ENCODE measurements around the gene TRIM17. TPM values are rescaled to one million over a fixed set of nuclear protein-coding genes. Genes with fewer than 3 reads are reported as not detected.

The TRIM17 gene
- total and polyA plus RNA-seq, 2 of the 13 experiments (the other 11 are each of a cell fraction or from before 2014, with no cell fraction given), result 0.32 to 0.64 TPM

DNA sequence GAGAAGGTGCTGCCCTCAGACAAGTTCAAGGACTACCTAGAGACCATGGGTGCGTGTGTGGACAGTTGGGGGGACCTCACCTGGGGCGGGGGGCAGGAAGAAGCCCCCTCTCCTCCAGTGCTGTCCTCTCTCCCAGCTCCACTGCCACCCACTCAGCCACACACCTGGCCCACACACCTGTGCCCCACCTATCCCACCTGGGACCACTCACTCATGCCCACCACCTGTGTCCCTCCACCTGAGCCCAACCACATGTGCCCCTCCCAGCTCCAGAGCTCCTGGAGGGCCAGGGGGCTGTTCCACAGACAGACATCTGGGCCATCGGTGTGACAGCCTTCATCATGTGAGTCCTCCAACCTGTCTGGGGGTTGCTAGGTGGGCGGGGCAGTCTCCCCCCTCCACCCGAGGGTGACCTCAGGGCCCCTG lies 39.0 kb downstream of the TRIM17 start:
- WGBS (ENCODE audit: low lambda C conversion rate), result 100% methylated on average over 1 of the region's 5 CpGs
- Histone ChIP-seq H3K4me3 (replicated peaks in 1 of 3; ENCODE audit: insufficient read depth in 1 of 3, low read depth in 2 of 3, low read length in 3 of 3) (no peak overlapping the region), H3K4me1 (ENCODE audit: insufficient read depth, low read length) (0 out of 2 replicates have a peak, but pooled peaks cover 2% of the 10 kb centered on the region), H3K9me3 (ENCODE audit: low read length) (no peaks in the 10 kb centered on the region), H3K79me2 (ENCODE audit: insufficient read depth, low read length) (no peaks in the 10 kb centered on the region), H2AFZ (ENCODE audit: low read length) (no peak overlapping the region), H3K4me2 (ENCODE audit: low read depth, low read length) (no peak overlapping the region), H3K36me3 (replicated peaks in 1 of 2; ENCODE audit: control insufficient read depth in 1 of 2, insufficient read depth in 2 of 2, low read length in 2 of 2) (no peaks in the 10 kb centered on the region), H3K27ac (ENCODE audit: extremely low read length, insufficient read depth, low read length) (no peak overlapping the region), H3K27me3 (ENCODE audit: control insufficient read depth in 1 of 2, insufficient read depth in 2 of 2, low read length in 2 of 2) (no peaks in the 10 kb centered on the region; a peak in 2 of 5 replicates), H3K9ac (ENCODE audit: insufficient read depth, low read depth, low read length) (no peak overlapping the region), H4K20me1 (ENCODE audit: insufficient read depth, low read length) (no peaks in the 10 kb centered on the region)
- ATAC-seq, result no peak
- CTCF ChIA-PET (ENCODE audit: low intra/inter-chr PET ratio, low total read pairs), result no interaction called here
- no peak for TF ChIP-seq ZNF430 (CRISPR knock-in tag; IDR thresholded peaks at IDR 0.05)
- TF ChIP-seq MLLT10 (CRISPR knock-in tag; IDR thresholded peaks at IDR 0.05), result no peak
- TF ChIP-seq ZNF451 (CRISPR knock-in tag; IDR thresholded peaks at IDR 0.05), result no peak
- no peak for TF ChIP-seq MIER3 (CRISPR knock-in tag; IDR thresholded peaks at IDR 0.05; ENCODE audit: borderline replicate concordance)
- TF ChIP-seq, protein P1, sequence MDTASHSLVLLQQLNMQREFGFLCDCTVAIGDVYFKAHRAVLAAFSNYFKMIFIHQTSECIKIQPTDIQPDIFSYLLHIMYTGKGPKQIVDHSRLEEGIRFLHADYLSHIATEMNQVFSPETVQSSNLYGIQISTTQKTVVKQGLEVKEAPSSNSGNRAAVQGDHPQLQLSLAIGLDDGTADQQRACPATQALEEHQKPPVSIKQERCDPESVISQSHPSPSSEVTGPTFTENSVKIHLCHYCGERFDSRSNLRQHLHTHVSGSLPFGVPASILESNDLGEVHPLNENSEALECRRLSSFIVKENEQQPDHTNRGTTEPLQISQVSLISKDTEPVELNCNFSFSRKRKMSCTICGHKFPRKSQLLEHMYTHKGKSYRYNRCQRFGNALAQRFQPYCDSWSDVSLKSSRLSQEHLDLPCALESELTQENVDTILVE (CRISPR knock-in tag; IDR thresholded peaks at IDR 0.05), result no peak
- no peak for TF ChIP-seq ZNF24 (IDR thresholded peaks at IDR 0.05)
- no TSS peak for BruUV-seq (replicated peaks)
- intact Hi-C loops (cut with micrococcal nuclease; ENCODE audit: unreplicated experiment) (no loop called here), in situ Hi-C loops (cut with HindIII; ENCODE audit: extremely low pct_ligation_motif_present, low pct_unique_long_range_greater_than_20kb) (no loop called here)
- POLR2A ChIA-PET, result no interaction called here
- DNase-seq (ENCODE audit: low spot score), result no peak
- no peak for FAIRE-seq

DNA sequence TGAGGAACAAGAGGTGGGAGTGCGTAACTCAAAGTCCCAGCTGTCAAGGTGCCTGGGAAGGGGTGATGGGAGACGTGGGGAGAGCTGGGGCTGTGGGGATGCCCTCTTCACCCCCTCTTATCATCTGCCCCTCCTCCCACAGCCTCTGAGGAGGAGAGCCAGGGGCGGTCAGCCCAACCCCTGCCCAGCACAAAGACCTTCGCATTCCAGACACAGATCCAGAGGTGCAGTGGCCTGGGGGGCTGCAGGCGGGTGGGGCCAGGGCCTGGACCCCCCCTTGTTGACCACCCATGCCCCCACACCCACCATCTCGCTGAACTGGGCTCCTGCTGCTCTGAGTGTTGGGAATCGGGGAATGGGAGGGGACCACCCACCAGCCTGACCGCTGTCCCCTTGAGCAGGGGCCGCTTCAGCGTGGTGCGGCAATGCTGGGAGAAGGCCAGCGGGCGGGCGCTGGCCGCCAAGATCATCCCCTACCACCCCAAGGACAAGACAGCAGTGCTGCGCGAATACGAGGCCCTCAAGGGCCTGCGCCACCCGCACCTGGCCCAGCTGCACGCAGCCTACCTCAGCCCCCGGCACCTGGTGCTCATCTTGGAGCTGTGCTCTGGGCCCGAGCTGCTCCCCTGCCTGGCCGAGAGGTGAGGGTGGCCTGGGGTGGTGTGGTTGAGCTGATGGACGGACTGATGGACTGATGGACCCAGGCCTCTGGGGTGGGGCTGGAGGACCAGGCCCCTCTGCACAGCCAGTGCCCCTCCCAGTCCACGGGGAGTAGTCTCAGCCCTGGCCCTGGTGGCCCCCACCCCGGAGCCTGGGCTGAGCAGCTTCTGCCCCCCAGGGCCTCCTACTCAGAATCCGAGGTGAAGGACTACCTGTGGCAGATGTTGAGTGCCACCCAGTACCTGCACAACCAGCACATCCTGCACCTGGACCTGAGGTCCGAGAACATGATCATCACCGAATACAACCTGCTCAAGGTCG lies 39.7 kb downstream of the TRIM17 start:
- no peaks in the 10 kb centered on the region for H3K79me2 ChIP-seq (ENCODE audit: insufficient read depth, low read length)
- H2AFZ ChIP-seq (ENCODE audit: low read length), result no peak overlapping the region
- H3K4me2 ChIP-seq (ENCODE audit: low read depth, low read length), result no peak overlapping the region
- no peaks in the 10 kb centered on the region for H3K36me3 ChIP-seq (replicated peaks in 1 of 2; ENCODE audit: control insufficient read depth in 1 of 2, insufficient read depth in 2 of 2, low read length in 2 of 2)
- no peaks in the 10 kb centered on the region for H4K20me1 ChIP-seq (ENCODE audit: insufficient read depth, low read length)
- no peak for TF ChIP-seq MXD4 (CRISPR knock-in tag; IDR thresholded peaks at IDR 0.05)
- intact Hi-C loops (cut with micrococcal nuclease; ENCODE audit: unreplicated experiment) (no loop called here), in situ Hi-C loops (cut with HindIII; ENCODE audit: extremely low pct_ligation_motif_present, low pct_unique_long_range_greater_than_20kb) (no loop called here)
- WGBS (ENCODE audit: low lambda C conversion rate), result 82% methylated on average over 14 of the region's 31 CpGs
- FAIRE-seq, result no peak
- peaks cover 0 to 4% of the 10 kb centered on the region in 2 experiments; a peak in 3 of 5 replicates for H3K27me3 ChIP-seq (ENCODE audit: control insufficient read depth in 1 of 2, insufficient read depth in 2 of 2, low read length in 2 of 2)
- 0 out of 2 replicates have a peak, but pooled peaks cover 5% of the 10 kb centered on the region for H3K4me1 ChIP-seq (ENCODE audit: insufficient read depth, low read length)
- no peak overlapping the region for H3K9ac ChIP-seq (ENCODE audit: insufficient read depth, low read depth, low read length)
- no peaks in the 10 kb centered on the region for H3K9me3 ChIP-seq (ENCODE audit: low read length)
- no peak for ATAC-seq
- no peak overlapping the region for H3K27ac ChIP-seq (ENCODE audit: extremely low read length, insufficient read depth, low read length)
- ChIA-PET POLR2A (no interaction called here), CTCF (ENCODE audit: low intra/inter-chr PET ratio, low total read pairs) (no interaction called here)
- H3K4me3 ChIP-seq (replicated peaks in 1 of 3; ENCODE audit: insufficient read depth in 1 of 3, low read depth in 2 of 3, low read length in 3 of 3), result no peak overlapping the region
- no peak for DNase-seq (ENCODE audit: low spot score)
- no TSS peak for BruUV-seq (replicated peaks)
